ENCODE data around the gene ROBO2. TPM values are rescaled to one million over a fixed set of nuclear protein-coding genes. Genes with fewer than 3 reads are reported as not detected.

The ROBO2 gene
- total and polyA plus RNA-seq, 2 experiments from 2014 or later, result 1.5 to 7.8 TPM

- DNase-seq (ENCODE audit: low spot score) (no peak), ATAC-seq (no peak)
- no peak overlapping the region for H2AFZ ChIP-seq
- H3K36me3 ChIP-seq (ENCODE audit: insufficient read depth), result no peaks in the 10 kb centered on the region
- Mint-ChIP-seq H3K9me3 (no peaks in the 10 kb centered on the region), H3K4me3 (no peak overlapping the region), H3K27ac (no peak overlapping the region), H3K4me1 (peaks cover 10% of the 10 kb centered on the region), H3K27me3 (ENCODE audit: insufficient read depth, low read depth, poor library complexity) (no peaks in the 10 kb centered on the region), H3K36me3 (ENCODE audit: low read depth) (no peaks in the 10 kb centered on the region)
- H3K4me2 ChIP-seq, result no peak overlapping the region
- H3F3A ChIP-seq (replicated peaks; ENCODE audit: low read depth), result no peaks in the 10 kb centered on the region
- H3K4me1 ChIP-seq (ENCODE audit: insufficient read depth), result no peaks in the 10 kb centered on the region
- H3K27ac ChIP-seq (ENCODE audit: low read depth), result no peak overlapping the region
- H3K27me3 ChIP-seq (ENCODE audit: insufficient read depth), result no peaks in the 10 kb centered on the region
- H3K9me2 ChIP-seq (ENCODE audit: insufficient read depth), result no peaks in the 10 kb centered on the region
- no peak overlapping the region for H3K4me3 ChIP-seq
- TF ChIP-seq JUNB (IDR thresholded peaks at IDR 0.05; ENCODE audit: unreplicated experiment) (no peak), ETS1 (IDR thresholded peaks at IDR 0.05) (no peak), ZNF331 (CRISPR knock-in tag; IDR thresholded peaks at IDR 0.05; ENCODE audit: low read depth) (no peak), CTCF (conservative IDR thresholded peaks at IDR 0.05; ENCODE audit: low read depth in 2 of 2) (no peak), ZNF462 (CRISPR knock-in tag; IDR thresholded peaks at IDR 0.05) (no peak), POLR2AphosphoS5 (IDR thresholded peaks at IDR 0.05; ENCODE audit: low read depth) (no peak), NANOG (IDR thresholded peaks at IDR 0.05; ENCODE audit: borderline replicate concordance) (no peak), EZH2phosphoT487 (IDR thresholded peaks at IDR 0.05; ENCODE audit: unreplicated experiment) (no peak)
- H3K79me2 ChIP-seq (replicated peaks; ENCODE audit: insufficient read depth), result no peaks in the 10 kb centered on the region
- no peaks in the 10 kb centered on the region for H4K20me1 ChIP-seq (replicated peaks; ENCODE audit: insufficient read depth)
Observed at GRCh38 chr3:77189258-77189657, 149.4 kb downstream of the ROBO2 start.
